ENCODE data around the gene CD81.
"Not testable (repeated sequence)": the region's sequence is repeated elsewhere in the genome, so short reads cannot be mapped to it uniquely, and the experiment has no call there.

Gene CD81, protein sequence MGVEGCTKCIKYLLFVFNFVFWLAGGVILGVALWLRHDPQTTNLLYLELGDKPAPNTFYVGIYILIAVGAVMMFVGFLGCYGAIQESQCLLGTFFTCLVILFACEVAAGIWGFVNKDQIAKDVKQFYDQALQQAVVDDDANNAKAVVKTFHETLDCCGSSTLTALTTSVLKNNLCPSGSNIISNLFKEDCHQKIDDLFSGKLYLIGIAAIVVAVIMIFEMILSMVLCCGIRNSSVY

DNA sequence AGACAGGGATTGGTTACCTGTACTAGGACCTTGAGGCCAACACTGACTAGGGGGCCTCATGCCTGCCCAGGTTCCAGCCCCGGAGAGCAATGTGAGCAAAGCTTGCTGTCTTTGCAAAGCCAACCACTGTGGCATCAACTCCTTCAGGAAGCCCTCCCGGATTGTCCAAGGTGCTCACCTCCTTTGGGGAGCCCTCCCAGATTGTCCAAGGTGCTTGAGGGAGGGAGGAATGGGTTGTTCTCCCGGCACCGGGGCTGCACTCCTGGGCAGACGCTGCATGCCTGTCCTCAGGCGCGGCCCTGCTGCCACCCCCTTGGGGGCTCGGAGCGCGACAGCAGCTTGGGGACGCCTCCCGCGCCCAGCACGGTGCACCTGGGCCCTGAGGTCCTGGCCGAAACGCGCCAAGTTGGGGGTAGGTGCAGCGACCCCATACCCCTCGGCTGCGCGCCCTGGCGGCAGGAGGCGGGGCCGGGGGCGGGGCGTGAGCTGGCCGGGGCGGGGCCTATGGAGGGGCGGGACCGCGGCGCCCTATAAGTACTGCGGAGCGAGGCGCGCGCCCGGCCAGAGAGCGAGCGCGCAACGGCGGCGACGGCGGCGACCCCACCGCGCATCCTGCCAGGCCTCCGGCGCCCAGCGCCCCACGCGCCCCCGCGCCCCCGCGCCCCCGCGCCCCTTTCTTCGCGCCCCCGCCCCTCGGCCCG is at the start of gene CD81:
CD81 (plus strand) TSS at position 560 of the 701 bp plus-strand sequence. CDS start 240 bp downstream, outside the sequence.
- peak; percentile 58 for DNase-seq

DNA sequence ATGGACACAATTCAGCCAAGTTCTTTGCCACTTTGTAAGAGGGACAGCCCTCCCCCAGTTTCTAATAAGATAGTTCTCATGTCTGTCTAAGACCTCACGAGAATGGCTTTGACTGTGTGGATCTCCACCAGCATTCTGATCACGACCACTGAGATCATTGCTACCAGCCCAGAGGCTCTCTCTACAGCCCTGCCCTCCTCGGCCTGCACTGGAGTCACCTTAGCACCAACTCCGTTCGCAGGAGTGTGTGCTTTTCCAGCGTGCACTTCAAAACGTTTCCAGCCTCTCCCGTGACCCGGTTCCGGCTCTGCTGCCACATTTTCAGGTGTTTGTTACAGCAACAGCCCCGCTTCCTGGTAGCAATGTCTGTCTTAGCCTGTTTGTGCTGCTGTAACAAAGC is 49.1 kb upstream of the CD81 start:
- no peak for DNase-seq

DNA sequence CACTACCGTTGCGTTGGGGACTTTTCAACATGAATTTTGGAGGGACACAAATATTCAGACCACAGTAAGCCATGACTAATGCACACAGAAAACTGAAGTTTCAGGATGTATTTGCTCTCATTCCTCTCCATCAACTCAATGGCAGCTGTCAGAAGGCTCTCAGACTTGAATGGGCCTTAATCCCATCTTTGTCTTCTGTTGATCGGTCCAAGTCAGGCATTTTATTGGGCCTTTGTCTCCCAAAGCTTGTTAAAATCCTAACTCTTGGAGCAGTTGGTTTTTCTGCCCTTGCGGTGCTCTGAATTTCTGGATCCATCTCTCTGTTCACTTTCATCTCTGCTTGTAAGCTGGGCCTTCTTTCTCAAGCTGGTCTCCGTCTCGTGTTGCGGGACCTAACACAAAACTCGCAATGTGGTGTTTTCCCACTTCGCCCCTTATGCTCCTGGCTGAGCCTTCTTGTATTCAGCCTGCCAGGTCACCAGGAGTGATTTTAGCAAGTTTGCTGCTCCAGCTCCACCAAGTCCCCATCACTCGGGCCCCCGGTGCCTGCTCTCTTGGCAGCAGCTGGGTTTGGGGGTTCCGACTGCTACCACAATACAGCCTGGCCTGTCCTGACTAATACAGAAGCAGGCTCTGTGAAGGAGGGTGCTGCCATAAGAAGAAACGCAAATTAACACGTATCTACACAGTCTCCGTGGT is 48.3 kb upstream of the CD81 start:
- DNase-seq, result no peak

DNA sequence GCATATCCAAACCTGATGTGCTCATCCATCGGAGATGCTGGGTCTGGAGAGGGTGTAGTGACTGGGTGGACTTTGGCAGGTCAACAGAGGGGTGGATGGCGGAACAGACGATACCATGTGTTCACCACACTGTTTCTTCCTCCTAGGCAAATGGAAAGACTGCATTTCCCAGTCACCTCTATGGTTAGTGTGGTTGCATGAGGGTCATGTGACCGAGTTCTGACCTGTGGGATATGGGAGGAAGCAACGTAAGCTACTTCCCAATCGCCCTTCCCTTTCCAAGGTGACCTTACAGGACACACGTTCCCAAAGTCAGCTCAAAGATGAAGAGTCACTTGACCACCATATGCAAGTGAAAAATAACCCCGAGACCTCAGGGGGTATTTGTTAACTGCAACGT is 47.6 kb upstream of the CD81 start:
- no peak for DNase-seq

DNA sequence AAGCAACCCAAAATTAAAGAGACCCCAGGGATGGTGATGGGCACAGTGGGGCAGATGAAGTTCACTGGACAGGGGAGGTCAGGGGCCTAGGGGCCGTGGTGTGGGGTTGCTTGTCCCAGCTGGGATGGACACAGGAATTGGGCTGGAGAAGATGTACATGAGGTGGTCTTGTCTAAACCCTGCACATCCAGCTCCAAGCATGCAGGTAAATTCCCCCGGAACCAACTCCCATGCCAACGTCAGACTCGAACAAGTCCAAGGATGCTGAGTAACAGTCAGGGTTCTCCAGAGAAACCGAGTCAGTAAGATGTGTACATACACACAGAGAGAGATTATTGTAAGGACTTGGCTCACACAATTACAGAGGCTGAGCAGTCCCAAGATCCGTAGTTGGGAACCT is 46.4 kb upstream of the CD81 start:
- no peak for DNase-seq

DNA sequence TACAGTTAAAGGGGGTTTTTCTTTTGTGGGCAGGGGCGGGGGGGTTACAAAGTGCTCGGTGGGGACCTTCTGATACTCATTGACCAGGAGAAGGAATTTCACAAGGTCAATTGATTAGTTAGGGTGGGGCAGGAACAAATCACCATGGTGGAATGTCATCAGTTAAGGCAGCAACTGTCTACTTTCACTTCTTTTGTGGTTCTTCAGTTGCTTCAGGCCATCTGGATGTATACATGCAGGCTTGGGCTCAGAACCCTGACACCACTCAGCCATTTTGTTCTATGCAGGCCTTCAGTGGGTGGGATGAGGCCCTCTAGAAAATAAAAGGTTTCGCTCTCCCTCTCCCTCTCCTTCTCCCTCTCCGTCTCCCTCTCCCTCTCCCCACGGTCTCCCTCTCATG is 45.7 kb upstream of the CD81 start:
- DNase-seq, result no peak

DNA sequence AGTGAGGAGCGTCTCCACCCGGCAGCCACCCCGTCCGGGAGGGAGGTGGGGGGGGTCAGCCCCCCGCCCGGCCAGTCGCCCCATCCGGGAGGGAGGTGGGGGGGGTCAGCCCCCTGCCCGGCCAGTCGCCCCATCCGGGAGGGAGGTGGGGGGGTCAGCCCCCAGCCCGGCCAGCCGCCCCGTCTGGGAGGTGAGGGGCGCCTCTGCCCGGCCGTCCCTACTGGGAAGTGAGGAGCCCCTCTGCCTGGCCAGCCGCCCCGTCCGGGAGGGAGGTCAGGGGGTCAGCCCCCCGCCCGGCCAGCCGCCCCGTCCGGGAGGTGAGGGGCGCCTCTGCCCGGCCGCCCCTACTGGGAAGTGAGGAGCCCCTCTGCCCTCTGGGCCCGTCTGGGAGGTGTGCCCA is 44.5 kb upstream of the CD81 start:
- DNase-seq, result not testable (repeated sequence)

DNA sequence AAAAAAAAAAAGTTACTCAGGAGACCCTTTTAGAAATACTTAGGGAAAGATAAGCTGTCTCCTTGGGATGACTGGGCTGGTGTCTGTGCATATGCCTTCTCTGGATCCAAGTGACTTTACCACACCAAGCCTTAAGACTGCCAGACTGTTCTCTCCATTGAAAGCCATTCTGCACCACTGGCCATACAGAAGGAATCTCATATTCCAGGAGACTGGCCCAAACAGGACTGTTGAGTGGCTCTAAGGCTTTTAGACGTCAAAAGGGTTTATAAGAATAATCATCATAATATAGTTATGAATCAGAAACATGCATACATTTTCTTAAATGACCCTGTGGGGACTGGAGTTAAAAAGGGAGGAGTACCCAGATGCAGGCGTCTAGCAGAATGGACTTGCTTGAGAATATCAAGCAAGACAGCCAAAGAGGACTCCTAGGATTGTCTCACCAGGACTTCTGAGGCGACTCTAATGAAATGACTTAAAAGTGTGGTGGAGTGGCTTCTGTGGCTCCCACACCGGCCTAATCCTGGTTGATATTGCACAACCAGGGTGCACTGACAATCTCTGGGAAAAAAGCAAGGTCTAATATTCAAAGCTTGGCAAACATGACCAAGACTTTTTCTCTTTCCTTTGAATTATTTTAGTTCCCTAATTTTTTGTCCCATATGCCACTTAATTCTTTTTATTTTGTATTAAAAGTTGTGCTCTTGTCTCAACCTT is 43.5 kb upstream of the CD81 start:
- DNase-seq, result not testable (repeated sequence)

DNA sequence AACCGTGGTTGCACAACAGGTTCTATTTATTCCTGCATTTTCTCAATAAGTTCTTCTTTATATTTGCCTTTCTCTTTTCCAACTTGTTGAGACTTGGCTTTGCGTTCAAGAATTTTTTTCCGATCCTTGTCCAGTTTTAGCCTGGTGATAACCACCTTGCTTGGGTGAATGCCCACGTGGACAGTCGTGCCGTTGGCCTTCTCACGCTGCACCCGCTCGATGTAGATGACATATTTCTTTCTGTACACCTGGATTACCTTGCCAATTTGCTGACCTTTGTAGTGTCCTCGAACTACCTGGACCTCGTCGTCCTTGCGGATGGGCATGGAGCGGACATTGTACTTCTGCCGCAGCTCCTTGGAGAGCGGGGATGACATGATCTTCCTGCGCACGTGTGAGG is 41.8 kb upstream of the CD81 start:
- DNase-seq, result not testable (repeated sequence)

DNA sequence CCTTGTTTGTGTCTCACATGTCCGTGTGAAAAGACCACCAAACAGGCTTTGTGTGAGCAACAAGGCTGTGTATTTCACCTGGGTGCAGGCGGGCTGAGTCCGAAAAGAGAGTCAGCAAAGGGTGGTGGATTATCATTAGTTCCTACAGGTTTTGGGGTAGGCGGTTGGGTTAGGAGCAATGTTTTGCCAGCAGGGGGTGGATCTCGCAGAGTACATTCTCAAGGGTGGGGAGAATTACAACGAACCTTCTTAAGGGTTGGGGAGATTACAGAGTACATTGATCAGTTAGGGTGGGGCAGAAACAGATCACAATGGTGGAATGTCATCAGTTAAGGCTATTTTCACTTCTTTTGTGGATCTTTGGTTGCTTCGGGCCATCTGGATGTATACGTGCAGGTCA is 38.4 kb upstream of the CD81 start:
- DNase-seq, result not testable (repeated sequence)

DNA sequence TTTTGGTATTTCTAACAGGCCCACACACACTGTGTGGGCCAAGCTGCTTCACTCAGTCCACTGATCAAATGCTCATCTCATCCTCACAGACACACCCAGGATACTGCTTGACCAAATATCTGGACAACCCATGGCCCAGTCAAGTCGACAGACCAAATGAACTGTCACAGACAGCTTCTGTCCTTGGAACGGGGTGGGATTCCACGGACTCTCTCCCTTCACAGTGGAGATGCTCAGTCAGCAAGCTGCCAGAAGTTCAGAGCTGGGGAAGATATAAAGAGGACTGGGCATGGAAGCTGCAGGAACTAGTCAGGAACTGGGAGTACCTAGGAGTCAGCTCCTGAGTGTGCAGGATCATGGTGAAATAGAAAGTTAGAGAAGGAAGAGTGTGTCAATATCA is 34.6 kb upstream of the CD81 start:
- no peak for DNase-seq

DNA sequence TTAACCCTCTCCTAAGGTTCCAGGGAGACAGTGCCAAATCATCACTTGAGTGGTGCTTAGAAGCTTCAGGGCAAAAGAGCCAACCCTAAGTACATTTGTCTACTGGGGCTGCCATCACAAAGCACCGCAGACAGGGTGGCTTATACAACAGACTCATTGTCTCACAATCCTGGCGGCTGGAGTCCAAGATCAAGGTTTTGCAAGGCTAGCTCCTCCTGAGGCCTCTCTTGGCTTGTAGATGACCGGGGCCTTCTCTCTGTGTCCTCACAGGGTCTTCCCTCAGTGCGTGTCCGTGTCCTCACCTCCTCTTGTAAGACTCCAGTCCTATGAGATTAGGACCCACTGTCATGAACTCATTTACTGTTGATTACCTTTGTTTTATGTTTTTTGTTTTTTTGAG is 34.1 kb upstream of the CD81 start:
- no peak for DNase-seq

DNA sequence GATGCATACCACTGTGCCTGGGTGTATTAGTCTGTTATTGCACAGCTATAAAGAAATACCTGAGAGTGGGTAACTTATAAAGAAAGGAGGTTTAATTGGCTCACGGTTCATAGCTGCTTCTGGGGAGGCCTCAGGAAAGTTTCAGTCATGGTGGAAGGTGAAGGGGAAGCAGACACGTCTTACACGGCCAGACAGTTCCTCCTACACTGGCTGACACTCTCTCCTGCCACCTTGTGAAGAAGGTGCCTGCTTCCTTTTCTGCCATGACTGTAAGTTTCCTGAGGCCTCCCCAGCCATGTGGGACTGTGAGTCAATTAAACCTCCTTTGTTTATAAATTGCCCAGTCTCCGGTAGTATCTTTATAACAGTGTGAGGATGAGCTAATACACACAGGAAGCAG is 33.6 kb upstream of the CD81 start:
- DNase-seq, result no peak

DNA sequence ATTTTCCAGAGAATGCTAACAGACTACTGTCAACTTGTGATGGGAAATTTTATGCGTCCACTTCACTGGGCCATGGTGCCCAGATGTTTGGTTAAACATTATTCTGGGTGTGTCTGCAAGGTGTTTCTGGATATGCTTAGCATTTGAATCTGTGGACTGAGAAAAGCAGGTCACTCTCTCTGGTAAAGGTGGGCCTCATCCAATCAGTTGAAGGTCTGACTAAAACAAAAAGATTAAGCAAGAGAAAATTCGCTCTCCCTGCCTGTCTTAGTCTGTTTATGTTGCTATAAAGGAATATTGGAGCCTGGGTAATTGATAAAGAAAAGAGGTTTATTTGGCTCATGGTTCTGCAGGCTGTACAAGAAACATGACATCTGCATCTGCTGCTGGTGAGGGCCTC is 32.1 kb upstream of the CD81 start:
- DNase-seq, result no peak

DNA sequence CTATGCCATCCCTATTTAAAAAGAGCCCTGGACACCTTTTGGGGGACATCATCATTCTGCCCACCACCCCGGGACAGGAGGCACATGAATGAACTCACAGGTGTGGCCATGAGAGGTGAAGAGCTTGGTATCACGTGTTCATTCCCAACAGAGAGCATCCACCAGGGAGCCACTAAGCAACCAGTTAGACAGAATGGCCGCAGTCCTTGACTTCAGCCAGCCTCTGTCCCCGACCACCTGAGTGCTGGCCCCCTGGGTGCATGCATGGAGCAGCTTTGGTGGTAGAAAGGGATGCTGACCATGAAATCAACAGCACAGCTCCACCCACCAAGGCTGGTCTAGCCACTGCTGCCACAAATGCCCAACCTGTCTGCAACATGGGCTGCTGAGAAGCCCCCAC is 31.1 kb upstream of the CD81 start:
- DNase-seq, result no peak

DNA sequence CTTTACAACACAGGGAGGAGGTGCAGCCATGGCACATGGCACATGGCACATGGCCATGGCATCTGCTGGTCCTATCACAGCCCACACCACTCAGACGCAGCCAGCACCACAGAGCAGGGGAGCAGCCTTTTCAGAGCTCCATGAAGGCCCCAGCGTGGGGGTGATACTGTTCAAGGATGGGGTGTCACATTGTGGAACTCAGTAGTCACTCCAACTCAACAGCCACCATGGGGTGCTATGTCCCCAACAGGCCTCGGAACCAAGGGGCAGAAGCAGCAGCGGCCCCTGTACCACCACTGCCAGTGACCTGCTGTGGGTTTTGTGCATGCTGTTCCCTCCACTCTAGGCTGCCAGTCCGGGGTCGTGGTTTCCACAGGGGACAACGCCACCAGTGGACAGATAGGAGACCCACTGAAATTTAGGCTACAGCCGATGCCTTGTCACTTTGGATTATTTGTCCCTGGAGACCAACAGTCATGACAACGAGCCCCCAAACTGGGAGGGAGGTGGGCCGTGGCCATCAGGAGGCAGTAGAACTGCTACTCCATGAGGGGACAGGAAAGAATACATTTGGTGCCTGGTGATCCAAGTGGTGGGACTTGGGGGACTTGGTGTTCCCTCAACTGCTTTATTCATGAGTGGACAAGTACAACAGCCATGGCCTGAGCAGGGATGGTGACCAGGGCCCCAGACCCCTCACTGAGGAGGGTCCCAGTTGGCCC is 30.4 kb upstream of the CD81 start:
- DNase-seq, result no peak

DNA sequence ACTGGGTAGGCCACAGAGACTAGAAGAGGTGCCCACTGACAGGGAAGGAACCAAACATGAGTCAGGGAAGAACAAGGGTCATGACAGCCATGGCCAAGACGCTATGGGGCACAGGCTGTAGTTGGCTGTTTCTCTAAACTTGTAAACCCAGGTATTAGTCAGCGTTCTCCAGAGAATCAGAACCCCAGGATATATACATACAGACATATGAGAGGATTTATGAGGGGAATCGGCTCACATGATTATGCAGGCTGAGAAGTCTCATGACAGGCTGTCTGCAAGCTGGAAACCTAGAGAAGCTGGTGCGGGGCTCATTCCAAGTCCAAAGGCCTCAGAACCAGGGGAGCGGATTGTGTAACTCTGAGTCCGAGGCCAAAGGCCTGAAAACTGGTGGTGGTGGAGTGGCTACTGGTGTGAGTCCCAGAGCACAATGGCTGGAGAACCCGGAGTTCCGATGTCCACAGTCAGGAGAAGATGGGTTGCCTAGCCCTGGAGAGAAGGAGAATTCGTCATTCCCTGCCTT is 29.7 kb upstream of the CD81 start:
- no peak for DNase-seq

DNA sequence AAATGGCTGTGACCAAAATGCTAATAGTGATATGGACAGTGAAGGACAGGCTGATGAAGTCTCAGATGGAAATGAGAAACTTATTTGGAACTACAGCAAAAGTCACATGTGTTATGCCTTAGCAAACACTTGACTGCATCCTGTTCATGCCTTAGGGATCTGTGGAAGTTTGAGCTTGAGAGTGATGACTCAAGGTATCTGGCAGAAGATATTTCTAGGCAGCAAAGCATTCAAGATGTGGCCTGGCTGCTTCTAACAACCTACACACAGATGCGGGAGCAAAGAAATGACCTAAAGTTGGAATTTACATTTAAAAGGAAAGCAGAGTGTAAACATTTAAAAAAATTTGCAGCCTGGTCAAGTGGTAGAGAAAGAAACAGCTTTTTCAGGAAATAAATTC is 28.1 kb upstream of the CD81 start:
- no peak for DNase-seq

DNA sequence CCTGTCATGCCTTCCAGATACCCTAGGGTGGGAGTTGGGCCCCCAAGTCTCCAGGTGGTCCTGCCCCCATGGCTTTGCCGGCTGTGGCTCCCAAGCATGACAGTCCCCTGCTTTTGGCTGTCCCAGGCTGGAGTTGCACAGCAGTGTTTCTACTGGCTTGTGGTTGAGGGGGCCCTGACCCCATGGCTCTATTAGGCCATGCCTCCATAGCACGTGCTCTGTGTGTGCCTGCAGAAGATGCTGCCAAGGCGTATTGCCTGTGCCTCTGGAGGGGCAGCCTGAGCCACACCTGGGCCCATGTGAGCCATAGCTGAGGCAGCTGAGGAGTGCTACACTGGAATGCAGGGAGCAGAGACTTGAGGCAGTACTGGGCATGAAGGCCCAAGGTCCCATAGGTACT is 25.4 kb upstream of the CD81 start:
- no peak for DNase-seq

DNA sequence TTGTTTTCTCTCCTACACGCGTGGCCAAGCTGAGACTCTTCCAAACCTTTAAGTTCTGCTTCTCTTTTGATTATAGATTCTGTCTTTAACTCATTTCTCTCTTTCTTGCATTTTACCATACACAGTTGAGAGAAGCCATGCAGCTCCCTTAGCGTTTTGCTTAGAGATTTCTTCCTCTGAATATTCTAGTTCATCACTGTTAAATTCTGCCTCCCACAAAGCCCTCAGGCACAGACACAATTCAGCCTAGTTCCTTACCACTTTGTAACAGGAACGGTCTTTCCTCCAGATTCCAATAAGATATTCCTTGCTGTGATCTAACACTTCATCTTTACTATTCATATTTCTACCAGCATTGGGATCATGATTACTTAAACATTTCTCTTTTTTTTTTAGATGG is 24.7 kb upstream of the CD81 start:
- DNase-seq, result no peak

DNA sequence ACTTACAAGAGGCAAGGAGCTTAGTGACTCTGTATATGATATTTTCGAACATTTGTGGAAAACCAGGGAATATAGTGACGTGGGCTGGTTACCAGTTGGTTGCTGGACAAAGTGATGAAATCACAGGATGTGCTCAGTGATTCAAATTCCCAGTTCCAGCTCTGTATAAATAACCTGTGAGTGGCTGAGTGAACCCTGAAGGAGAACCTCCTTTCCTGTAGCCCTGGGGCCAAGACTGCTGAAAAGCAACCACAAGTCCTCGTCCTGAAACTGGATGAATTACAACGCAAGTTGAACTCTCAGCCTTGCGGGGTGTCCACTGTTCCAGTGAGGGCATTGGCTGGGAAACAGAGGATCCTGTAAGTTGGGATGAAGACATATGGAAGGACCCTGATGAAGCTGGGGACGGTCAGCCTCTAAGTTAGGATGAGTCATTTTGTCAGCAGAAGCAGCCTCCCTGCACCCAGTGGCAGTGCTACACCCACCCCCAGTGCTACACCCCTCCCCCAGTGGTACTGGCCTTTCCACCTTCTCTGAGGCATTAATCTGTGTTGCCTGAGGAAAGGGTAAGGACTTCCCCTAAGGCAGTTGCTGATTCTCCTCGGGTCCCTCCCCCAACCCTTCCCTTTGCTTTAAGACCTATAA is 22.0 kb upstream of the CD81 start:
- no peak for DNase-seq

DNA sequence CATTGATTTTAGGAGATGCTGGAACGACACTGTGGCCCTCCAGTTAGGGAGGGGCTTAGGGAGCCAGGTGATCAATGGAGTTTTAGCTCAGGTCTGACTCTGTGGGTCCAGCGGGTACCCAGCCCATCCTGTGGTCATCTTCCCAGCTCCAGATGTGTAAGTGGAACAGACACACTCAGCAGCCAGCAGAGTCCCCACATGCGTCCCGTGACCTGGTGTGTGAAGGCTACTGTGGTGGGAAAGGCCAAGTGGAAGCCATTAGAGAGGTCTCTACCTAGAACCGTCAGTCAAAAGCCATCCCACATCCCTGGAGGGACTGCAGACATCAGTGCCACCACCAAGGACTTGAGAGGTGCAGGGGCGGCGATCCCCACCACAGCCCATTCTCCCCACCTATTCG is 19.9 kb upstream of the CD81 start:
- DNase-seq, result no peak

Measured in activated CD4-positive, alpha-beta T cell treated with anti-CD3 and anti-CD28 coated beads, Interleukin-2, amount 50 U/mL, for 48 hours (primary cell).